Pancreas (tissue), 10 donors: ENCODE data around the gene CFAP91. TPM values are rescaled to one million over a fixed set of nuclear protein-coding genes. Genes with fewer than 3 reads are reported as not detected.

Experiments used
- ATAC-seq, 4 donors: fragments of 200-7000 bp; cut with Tn5 transposase; one replicate each; pipeline versions ENCODE4 v1.8.0 to v1.9.1; 2020; ENCODE audit warnings: mild to moderate bottlenecking in 4 of 4, moderate library complexity in 4 of 4
- DNase-seq, 6 donors: peaks; one replicate each; pipeline ENCODE4 v3.0.0-alpha.2; 2020
- FAIRE-seq: peaks from 2 replicates; lab custom pipeline; 2012; peaks lifted over from hg19 to GRCh38; lab: Jason Lieb, UNC
- H3K27ac ChIP-seq, 4 donors: fragments of 200-600 bp; sonication (generic); 1 replicate in 3 of 4; 2 replicates in 1 of 4; pipeline versions ENCODE4 v1.5.0 to v1.8.0; 2020
- H3K27me3 ChIP-seq, 4 donors: fragments of 200-600 bp; one replicate each; pipeline ENCODE4 v1.8.0; 2021
- H3K36me3 ChIP-seq, 3 donors: fragments of 200-600 bp; sonication (generic) in 1 of 3; one replicate each; pipeline versions ENCODE4 v1.5.0 to v1.8.0; 2020 to 2021
- H3K4me1 ChIP-seq, 3 donors: fragments of 200-600 bp; one replicate each; pipeline ENCODE4 v1.8.0; 2021
- H3K4me3 ChIP-seq, 4 donors: fragments of 200-600 bp; sonication (generic) in 2 of 4; one replicate each; pipeline versions ENCODE4 v1.5.0 to v1.8.0; 2020 to 2021
- H3K9me3 ChIP-seq, 4 donors: fragments of 200-600 bp; one replicate each; pipeline ENCODE4 v1.8.0; 2021
- WGBS, 2 donors: extraction: QIAGEN DNeasy Blood & Tissue Kit; methylation state at CpG; one replicate each; pipeline ENCODE4 v1.1.7; 2013; 5-methylcytosine and 5-hydroxymethylcytosine counted together
- intact Hi-C, 3 donors: fragments of 100-400 bp; cut with DNase I; formaldehyde crosslinking; loops; one replicate each; pipeline versions ENCODE4 v1.11.1 to v1.14.2; 2022
- polyA plus RNA-seq, 2 donors: library from polyadenylated mRNA; stranded (reverse); fragments of 200-250 nt; gene quantifications; one replicate each; pipeline ENCODE4 v1.2.3, GENCODE V29; 2013
- total RNA-seq, 6 donors: library from RNA; stranded (reverse); fragmentation: NEBNext Ultra II Directional in 4 of 6; extraction: Animal tissue kit (Norgen Biotek cat#: 25700) in 4 of 6; gene quantifications; one replicate each; pipeline versions ENCODE4 v1.2.1 to v1.2.4, GENCODE V29; 2021 to 2023
- TF ChIP-seq, protein P1 (sequence below), 4 donors: fragments of 200-600 bp; sonication (generic) in 3 of 4; IDR thresholded peaks; one replicate each; pipeline versions ENCODE4 v1.5.0 to v1.8.0; 2021; ENCODE audit warnings: antibody characterized with exemption in 4 of 4
- donor health status: healthy with polysubstance abuse.
- donor health status: DM: no; HTN: no; CAD: no; lungs with moderate emphysema.
- donor health status: DM: no; HTN: no; CAD: no.
- donor health status: control.
- donor health status: control.
- donor health status: Bipolar disorder and iron deficiency.
- donor health status: DM: yes; HTN: yes; CAD: no.
- donor health status: DM: no; HTN: no; CAD: no.
- donor health status: DM: no; HTN: no; CAD: no.
- donor health status: DM: yes; HTN: yes; CAD: no.

Gene CFAP91
- total and polyA plus RNA-seq, 8 donors: 8.6 to 20.9 (median 13.3) TPM

- TF ChIP-seq, protein P1, sequence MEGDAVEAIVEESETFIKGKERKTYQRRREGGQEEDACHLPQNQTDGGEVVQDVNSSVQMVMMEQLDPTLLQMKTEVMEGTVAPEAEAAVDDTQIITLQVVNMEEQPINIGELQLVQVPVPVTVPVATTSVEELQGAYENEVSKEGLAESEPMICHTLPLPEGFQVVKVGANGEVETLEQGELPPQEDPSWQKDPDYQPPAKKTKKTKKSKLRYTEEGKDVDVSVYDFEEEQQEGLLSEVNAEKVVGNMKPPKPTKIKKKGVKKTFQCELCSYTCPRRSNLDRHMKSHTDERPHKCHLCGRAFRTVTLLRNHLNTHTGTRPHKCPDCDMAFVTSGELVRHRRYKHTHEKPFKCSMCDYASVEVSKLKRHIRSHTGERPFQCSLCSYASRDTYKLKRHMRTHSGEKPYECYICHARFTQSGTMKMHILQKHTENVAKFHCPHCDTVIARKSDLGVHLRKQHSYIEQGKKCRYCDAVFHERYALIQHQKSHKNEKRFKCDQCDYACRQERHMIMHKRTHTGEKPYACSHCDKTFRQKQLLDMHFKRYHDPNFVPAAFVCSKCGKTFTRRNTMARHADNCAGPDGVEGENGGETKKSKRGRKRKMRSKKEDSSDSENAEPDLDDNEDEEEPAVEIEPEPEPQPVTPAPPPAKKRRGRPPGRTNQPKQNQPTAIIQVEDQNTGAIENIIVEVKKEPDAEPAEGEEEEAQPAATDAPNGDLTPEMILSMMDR (IDR thresholded peaks at IDR 0.05): no peak
- intact Hi-C loops: no loop called here
- WGBS, 2 donors: 89 to 91% methylated on average over 5 of the region's 5 CpGs
- DNase-seq (no peak), FAIRE-seq (no peak), ATAC-seq (no peak)
- Histone ChIP-seq H3K27ac (no peak overlapping the region), H3K4me3 (no peak overlapping the region), H3K4me1 (no peaks in the 10 kb centered on the region), H3K36me3 (peaks cover 0 to 9% (median 0%) of the 10 kb centered on the region in 3 donors), H3K9me3 (no peaks in the 10 kb centered on the region), H3K27me3 (no peaks in the 10 kb centered on the region)
These were observed 31.0 kb downstream of the CFAP91 start for GRCh38 chr3:119733812-119734211.

DNA sequence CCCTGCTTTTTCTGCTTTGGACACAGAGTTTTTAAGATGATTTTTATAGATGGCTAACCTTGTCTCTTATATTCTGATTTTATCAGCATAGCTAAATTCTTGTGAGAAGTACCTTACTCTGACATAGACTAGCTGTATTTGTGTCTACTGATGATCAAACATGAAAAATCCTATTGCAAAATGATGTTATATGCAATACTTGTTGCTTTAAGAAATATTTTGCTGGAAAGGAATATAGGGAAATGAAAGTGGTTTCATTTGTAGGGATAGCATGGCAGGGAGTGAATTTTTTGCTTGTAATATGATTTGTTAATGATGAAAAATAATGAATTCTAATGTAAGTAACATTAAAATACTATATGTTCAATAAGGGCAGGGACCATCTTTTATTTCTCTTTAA, 35.9 kb downstream of the CFAP91 start:
- intact Hi-C loops: no loop called here
- DNase-seq (no peak), ATAC-seq (no peak), FAIRE-seq (no peak)
- Histone ChIP-seq H3K36me3 (no peaks in the 10 kb centered on the region), H3K4me3 (no peak overlapping the region), H3K9me3 (no peaks in the 10 kb centered on the region), H3K27ac (no peak overlapping the region), H3K4me1 (no peaks in the 10 kb centered on the region), H3K27me3 (no peaks in the 10 kb centered on the region)
- TF ChIP-seq, protein P1 (IDR thresholded peaks at IDR 0.05): no peak

DNA sequence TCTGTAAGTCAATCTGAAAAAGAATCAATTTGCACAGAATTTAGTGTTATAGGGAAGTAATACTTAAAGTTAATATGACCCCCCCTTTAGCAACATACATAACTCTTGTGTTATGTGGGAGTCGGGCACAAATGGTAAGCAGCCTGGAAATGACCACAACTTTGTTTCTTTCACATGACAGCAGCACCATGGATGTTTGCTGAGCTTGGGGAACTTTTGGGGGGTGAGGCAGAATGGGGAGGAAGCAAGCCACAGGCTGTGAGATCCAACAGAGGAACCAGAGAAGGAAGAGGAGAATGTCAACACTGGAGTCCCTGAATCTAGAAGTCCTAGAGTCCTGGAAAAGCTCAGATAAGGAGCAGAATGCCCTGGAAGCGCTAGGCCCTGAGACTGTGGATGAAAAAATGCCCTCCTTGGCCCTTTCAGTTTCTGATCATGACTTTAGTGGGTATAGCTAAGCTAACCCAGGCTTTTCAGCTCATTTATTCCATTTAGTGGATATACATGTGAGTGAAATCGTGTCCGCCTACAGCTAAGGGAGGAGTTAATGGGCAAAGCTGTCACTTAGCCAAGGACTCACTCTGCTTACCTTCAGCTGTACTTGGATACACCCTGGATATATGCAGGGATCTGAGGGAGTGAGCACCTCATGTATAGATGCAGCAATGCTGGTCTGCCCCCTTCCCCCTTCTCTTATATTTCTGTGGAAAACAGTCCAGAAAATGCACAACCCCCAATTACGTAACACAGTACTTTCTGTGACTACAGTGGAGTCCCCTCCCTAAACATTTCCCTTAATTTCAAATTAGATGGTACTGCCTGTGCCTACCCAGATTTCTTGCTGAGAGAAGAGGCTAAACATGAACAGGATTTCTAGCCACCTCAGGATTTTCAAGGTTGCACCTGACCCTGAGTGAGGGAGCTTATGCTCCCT, 39.1 kb downstream of the CFAP91 start:
- Histone ChIP-seq H3K4me1 (no peaks in the 10 kb centered on the region), H3K4me3 (no peak overlapping the region), H3K27ac (no peak overlapping the region), H3K27me3 (no peaks in the 10 kb centered on the region), H3K36me3 (peaks cover 0 to 22% (median 0%) of the 10 kb centered on the region in 3 donors), H3K9me3 (no peaks in the 10 kb centered on the region)
- TF ChIP-seq, protein P1 (IDR thresholded peaks at IDR 0.05): no peak
- 89 to 90% methylated on average over 5 of the region's 5 CpGs for WGBS, 2 donors
- FAIRE-seq (no peak), ATAC-seq (peak in 1 of 4 donors; percentile 20), DNase-seq (no peak)
- intact Hi-C loops: no loop called here

DNA sequence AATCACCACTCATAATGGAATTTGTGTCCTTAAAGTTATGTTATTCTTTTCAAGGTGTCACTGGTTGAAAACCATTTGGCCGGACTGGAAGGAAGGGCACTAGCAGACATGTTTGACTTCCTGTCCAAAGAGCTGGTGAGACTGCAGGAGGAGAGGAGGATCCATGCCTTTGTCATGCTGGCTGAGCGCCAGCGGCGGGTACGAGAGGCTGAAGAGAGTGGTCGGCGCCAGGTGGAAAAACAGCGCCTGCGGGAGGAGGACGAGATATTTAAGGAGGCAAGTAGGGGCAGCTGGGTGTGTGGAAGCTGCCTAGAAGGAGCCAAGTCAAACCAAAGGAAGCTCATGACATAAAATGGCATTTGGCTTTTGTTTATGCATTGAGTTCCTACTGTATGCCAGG, 41.1 kb downstream of the CFAP91 start:
- no peak for ATAC-seq

More for the DNA sequence above, 41.1 kb downstream of the CFAP91 start:
- intact Hi-C loops: no loop called here
- Histone ChIP-seq H3K27ac (no peak overlapping the region), H3K4me3 (no peak overlapping the region), H3K27me3 (no peaks in the 10 kb centered on the region), H3K36me3 (peaks cover 0 to 34% (median 4%) of the 10 kb centered on the region in 3 donors), H3K9me3 (no peaks in the 10 kb centered on the region), H3K4me1 (no peaks in the 10 kb centered on the region)
- FAIRE-seq: no peak
- DNase-seq: peak in 1 of 6 donors; percentile 46
- TF ChIP-seq, protein P1 (IDR thresholded peaks at IDR 0.05): no peak
- WGBS, 2 donors: 93 to 95% methylated on average over 10 of the region's 10 CpGs
